Ovary (tissue), 3 donors: ENCODE results near the gene MPRIP.

Experiments used
- POLR2A ChIP-seq: fragments of 450-650 bp; IDR thresholded peaks from one replicate; pipeline ENCODE4 v1.6.1; 2017; ENCODE audit warnings: antibody characterized with exemption, mild to moderate bottlenecking, moderate library complexity
- TF ChIP-seq, protein P1 (sequence below), 3 donors: fragments of 450-650 bp in 2 of 3; fragments of 200-600 bp in 1 of 3; IDR thresholded peaks; one replicate each; pipeline versions ENCODE4 v1.5.1 to v1.8.0; 2016 to 2022; ENCODE audit warnings: antibody characterized with exemption in 3 of 3, mild to moderate bottlenecking in 1 of 3
- donor health status: DM: no; HTN: no; CAD: no.

GRCh38 chr17:16994631-16995030 is 47.6 kb upstream of the MPRIP start:
- no peak for TF ChIP-seq POLR2A
- TF ChIP-seq, protein P1, sequence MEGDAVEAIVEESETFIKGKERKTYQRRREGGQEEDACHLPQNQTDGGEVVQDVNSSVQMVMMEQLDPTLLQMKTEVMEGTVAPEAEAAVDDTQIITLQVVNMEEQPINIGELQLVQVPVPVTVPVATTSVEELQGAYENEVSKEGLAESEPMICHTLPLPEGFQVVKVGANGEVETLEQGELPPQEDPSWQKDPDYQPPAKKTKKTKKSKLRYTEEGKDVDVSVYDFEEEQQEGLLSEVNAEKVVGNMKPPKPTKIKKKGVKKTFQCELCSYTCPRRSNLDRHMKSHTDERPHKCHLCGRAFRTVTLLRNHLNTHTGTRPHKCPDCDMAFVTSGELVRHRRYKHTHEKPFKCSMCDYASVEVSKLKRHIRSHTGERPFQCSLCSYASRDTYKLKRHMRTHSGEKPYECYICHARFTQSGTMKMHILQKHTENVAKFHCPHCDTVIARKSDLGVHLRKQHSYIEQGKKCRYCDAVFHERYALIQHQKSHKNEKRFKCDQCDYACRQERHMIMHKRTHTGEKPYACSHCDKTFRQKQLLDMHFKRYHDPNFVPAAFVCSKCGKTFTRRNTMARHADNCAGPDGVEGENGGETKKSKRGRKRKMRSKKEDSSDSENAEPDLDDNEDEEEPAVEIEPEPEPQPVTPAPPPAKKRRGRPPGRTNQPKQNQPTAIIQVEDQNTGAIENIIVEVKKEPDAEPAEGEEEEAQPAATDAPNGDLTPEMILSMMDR (IDR thresholded peaks at IDR 0.05): no peak
